T-helper 17 cell (primary cell): ENCODE data around the gene ALPL. TPM values are rescaled to one million over a fixed set of nuclear protein-coding genes. Genes with fewer than 3 reads are reported as not detected.
"Not testable (repeated sequence)": the region's sequence is repeated elsewhere in the genome, so short reads cannot be mapped to it uniquely, and the experiment has no call there.

Source experiments
- ATAC-seq: fragments of 150-1000 bp; cut with Tn5 transposase; 2 replicates; pipeline ENCODE4 v1.10.0; 2021; ENCODE audit warnings: mild to moderate bottlenecking, moderate library complexity
- DNase-seq, 3 donors: peaks; one replicate each; pipeline versions ENCODE4 v3.0.0 to v3.0.0-alpha.2; 2020 to 2021
- H3K9me3 ChIP-seq: one replicate; pipeline ENCODE4 v1.7.0; 2013; ENCODE audit warnings: low read length, mild to moderate bottlenecking; ENCODE audit not compliant: control insufficient read depth, poor library complexity, severe bottlenecking
- H3K27ac Mint-ChIP-seq: one replicate; pipeline ENCODE4 v1.8.0; 2022; ENCODE audit warnings: mild to moderate bottlenecking, moderate library complexity, mixed read lengths
- H3K27me3 Mint-ChIP-seq: one replicate; pipeline ENCODE4 v1.8.0; 2022; ENCODE audit warnings: mixed read lengths
- H3K36me3 Mint-ChIP-seq: one replicate; pipeline ENCODE4 v1.8.0; 2022; ENCODE audit warnings: low read depth, mixed read lengths
- H3K4me1 Mint-ChIP-seq: one replicate; pipeline ENCODE4 v1.8.0; 2022; ENCODE audit warnings: mild to moderate bottlenecking, mixed read lengths
- H3K4me3 Mint-ChIP-seq: one replicate; pipeline ENCODE4 v1.8.0; 2022; ENCODE audit warnings: mild to moderate bottlenecking, moderate library complexity, mixed read lengths
- total RNA-seq, 4 donors: library from RNA in 2 of 4; stranded (reverse) in 2 of 4; gene quantifications; one replicate each; pipeline ENCODE4 v1.2.3 and lab custom pipeline; 2022 to 2026

Gene ALPL
- total RNA-seq, 2 donors from 2014 or later: not detected

- Mint-ChIP-seq H3K4me1 (peaks cover 2% of the 10 kb centered on the region), H3K36me3 (no peaks in the 10 kb centered on the region), H3K27me3 (peaks cover 26% of the 10 kb centered on the region), H3K4me3 (no peak overlapping the region), H3K27ac (no peak overlapping the region)
- no peak for DNase-seq
- H3K9me3 ChIP-seq: no peaks in the 10 kb centered on the region
- ATAC-seq: no peak
Observed at GRCh38 chr1:21562896-21563295, 53.7 kb downstream of the ALPL start.

- peaks cover 25% of the 10 kb centered on the region for H3K27me3 Mint-ChIP-seq
- no peaks in the 10 kb centered on the region for H3K9me3 ChIP-seq
- H3K27ac Mint-ChIP-seq: no peak overlapping the region
- peaks cover 3% of the 10 kb centered on the region for H3K36me3 Mint-ChIP-seq
- H3K4me3 Mint-ChIP-seq: no peak overlapping the region
- peaks cover 5% of the 10 kb centered on the region for H3K4me1 Mint-ChIP-seq
- no peak for ATAC-seq
- DNase-seq: no peak
Observed at GRCh38 chr1:21563971-21564370, 54.7 kb downstream of the ALPL start.

GRCh38 chr1:21564521-21565095, 55.4 kb downstream of the ALPL start:
- no peak for ATAC-seq

GRCh38 chr1:21565285-21565684, 56.1 kb downstream of the ALPL start:
- H3K36me3 Mint-ChIP-seq: peaks cover 3% of the 10 kb centered on the region
- peaks cover 4% of the 10 kb centered on the region for H3K4me1 Mint-ChIP-seq
- H3K4me3 Mint-ChIP-seq: no peak overlapping the region
- no peak for ATAC-seq
- H3K9me3 ChIP-seq: no peaks in the 10 kb centered on the region
- peaks cover 16% of the 10 kb centered on the region for H3K27me3 Mint-ChIP-seq
- H3K27ac Mint-ChIP-seq: no peak overlapping the region
- no peak for DNase-seq

More at GRCh38 chr1:21564521-21565095, 55.4 kb downstream of the ALPL start:
- Mint-ChIP-seq H3K4me1 (peaks cover 4% of the 10 kb centered on the region), H3K4me3 (no peak overlapping the region), H3K27ac (no peak overlapping the region), H3K27me3 (peaks cover 18% of the 10 kb centered on the region), H3K36me3 (peaks cover 3% of the 10 kb centered on the region)
- no peak for DNase-seq
- H3K9me3 ChIP-seq: no peaks in the 10 kb centered on the region

- not testable (repeated sequence) for H3K4me1 Mint-ChIP-seq, H3K4me3 Mint-ChIP-seq, H3K9me3 ChIP-seq, ATAC-seq, H3K36me3 Mint-ChIP-seq, H3K27ac Mint-ChIP-seq, DNase-seq
- H3K27me3 Mint-ChIP-seq: peaks cover 16% of the 10 kb centered on the region
Observed at GRCh38 chr1:21566361-21566760, 57.1 kb downstream of the ALPL start.

- ATAC-seq: no peak
- peaks cover 3% of the 10 kb centered on the region for H3K36me3 Mint-ChIP-seq
Observed at GRCh38 chr1:21567241-21568005, 58.2 kb downstream of the ALPL start.

GRCh38 chr1:21568006-21568746, 59.0 kb downstream of the ALPL start:
- ATAC-seq: no peak
- H3K9me3 ChIP-seq: no peaks in the 10 kb centered on the region
- no peak for DNase-seq
- H3K4me3 Mint-ChIP-seq: no peak overlapping the region
- H3K36me3 Mint-ChIP-seq: peaks cover 3% of the 10 kb centered on the region
- no peak overlapping the region for H3K27ac Mint-ChIP-seq
- H3K27me3 Mint-ChIP-seq: peaks cover 21% of the 10 kb centered on the region
- H3K4me1 Mint-ChIP-seq: peaks cover 4% of the 10 kb centered on the region

More at GRCh38 chr1:21567241-21568005, 58.2 kb downstream of the ALPL start:
- no peaks in the 10 kb centered on the region for H3K9me3 ChIP-seq
- H3K27ac Mint-ChIP-seq: no peak overlapping the region
- H3K27me3 Mint-ChIP-seq: peaks cover 16% of the 10 kb centered on the region
- DNase-seq: no peak
- no peak overlapping the region for H3K4me3 Mint-ChIP-seq
- peaks cover 4% of the 10 kb centered on the region for H3K4me1 Mint-ChIP-seq

GRCh38 chr1:21568809-21569385, 59.7 kb downstream of the ALPL start:
- ATAC-seq: no peak
- Mint-ChIP-seq H3K4me3 (no peak overlapping the region), H3K4me1 (peaks cover 4% of the 10 kb centered on the region)

GRCh38 chr1:21569820-21570527, 60.8 kb downstream of the ALPL start:
- Mint-ChIP-seq H3K4me1 (peaks cover 4% of the 10 kb centered on the region), H3K27ac (no peak overlapping the region), H3K27me3 (peaks cover 39% of the 10 kb centered on the region), H3K36me3 (peaks cover 3% of the 10 kb centered on the region), H3K4me3 (no peak overlapping the region)
- DNase-seq: no peak
- H3K9me3 ChIP-seq: no peaks in the 10 kb centered on the region
- no peak for ATAC-seq

More at GRCh38 chr1:21568809-21569385, 59.7 kb downstream of the ALPL start:
- H3K36me3 Mint-ChIP-seq: peaks cover 3% of the 10 kb centered on the region
- no peak for DNase-seq
- H3K27ac Mint-ChIP-seq: no peak overlapping the region
- H3K9me3 ChIP-seq: no peaks in the 10 kb centered on the region
- H3K27me3 Mint-ChIP-seq: peaks cover 28% of the 10 kb centered on the region

- no peak overlapping the region for H3K4me3 Mint-ChIP-seq
- ATAC-seq (no peak), DNase-seq (no peak)
- H3K27ac Mint-ChIP-seq: no peak overlapping the region
- peaks cover 4% of the 10 kb centered on the region for H3K4me1 Mint-ChIP-seq
- H3K27me3 Mint-ChIP-seq: peaks cover 44% of the 10 kb centered on the region
- H3K36me3 Mint-ChIP-seq: peaks cover 3% of the 10 kb centered on the region
- H3K9me3 ChIP-seq: no peaks in the 10 kb centered on the region
Observed at GRCh38 chr1:21570528-21570875, 61.3 kb downstream of the ALPL start.

- DNase-seq: no peak
- Mint-ChIP-seq H3K4me3 (no peak overlapping the region), H3K36me3 (peaks cover 3% of the 10 kb centered on the region), H3K27me3 (peaks cover 47% of the 10 kb centered on the region), H3K4me1 (peaks cover 4% of the 10 kb centered on the region), H3K27ac (no peak overlapping the region)
- H3K9me3 ChIP-seq: no peaks in the 10 kb centered on the region
- ATAC-seq: no peak
Observed at GRCh38 chr1:21570885-21571284, 61.7 kb downstream of the ALPL start.

GRCh38 chr1:21572221-21572620, 63.0 kb downstream of the ALPL start:
- DNase-seq: no peak
- no peak overlapping the region for H3K27ac Mint-ChIP-seq

More at GRCh38 chr1:21572221-21572620, 63.0 kb downstream of the ALPL start:
- H3K9me3 ChIP-seq: no peaks in the 10 kb centered on the region
- Mint-ChIP-seq H3K4me3 (no peak overlapping the region), H3K4me1 (peaks cover 4% of the 10 kb centered on the region), H3K27me3 (peaks cover 43% of the 10 kb centered on the region), H3K36me3 (peaks cover 3% of the 10 kb centered on the region)
- no peak for ATAC-seq
